GM13977 (cell line): ENCODE measurements around the gene TMEM218.

Experiments
- DNase-seq: peaks from one replicate; pipeline ENCODE4 v3.0.0; 2012; ENCODE audit warnings: low spot score
- in situ Hi-C: fragments of 300-500 bp; cut with MboI; formaldehyde crosslinking; loops from one replicate; pipeline ENCODE4 v1.12.0; 2022; ENCODE audit warnings: low sequenced_read_pairs, low pct_unique_long_range_greater_than_20kb, mixed read lengths, inconsistent platforms; ENCODE audit not compliant: unreplicated experiment
- TF ChIP-seq, protein P1 (sequence below): IDR thresholded peaks from 2 replicates; pipeline ENCODE4 v1.5.1; 2012; ENCODE audit warnings: mild to moderate bottlenecking, control low read depth; ENCODE audit not compliant: insufficient read depth; ENCODE audit errors: extremely low read depth, missing control alignments

TMEM218 gene

DNA sequence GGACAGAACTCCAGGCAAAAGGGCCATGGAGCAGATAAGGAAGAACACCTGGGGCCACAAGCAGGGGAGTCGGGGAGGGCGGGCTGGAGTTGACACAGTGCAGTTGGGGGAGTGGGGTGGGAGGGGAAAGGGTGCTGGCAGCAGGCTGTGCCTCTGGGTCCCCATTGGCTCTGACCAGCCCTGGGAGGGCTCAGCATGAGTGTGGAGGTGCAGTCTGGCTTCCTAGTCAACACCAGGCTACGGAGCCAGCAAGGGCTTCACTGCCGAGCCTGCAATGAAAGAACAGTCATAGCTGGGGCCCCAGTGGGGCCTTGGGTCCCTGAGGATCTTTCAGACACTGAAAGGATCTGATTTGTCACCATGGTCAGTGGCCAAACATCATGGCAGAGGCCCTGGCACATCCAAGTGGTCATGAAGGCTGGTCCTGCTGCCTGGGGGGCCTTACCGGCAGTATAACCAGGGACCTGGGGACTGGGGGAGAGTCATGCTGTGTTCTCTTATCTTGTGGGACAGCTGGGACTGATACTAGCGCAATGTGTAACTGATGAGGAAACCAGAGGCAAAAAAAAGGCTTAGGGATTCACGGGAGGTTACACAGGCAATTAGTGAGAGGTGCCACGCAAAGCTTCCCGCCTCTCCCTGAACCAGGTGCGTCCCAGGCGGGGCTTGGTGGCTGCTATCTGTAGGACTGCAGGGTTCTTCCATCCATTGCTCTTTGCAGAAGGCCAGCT lies 36.8 kb downstream of the TMEM218 start:
- in situ Hi-C loops: no loop called here

DNA sequence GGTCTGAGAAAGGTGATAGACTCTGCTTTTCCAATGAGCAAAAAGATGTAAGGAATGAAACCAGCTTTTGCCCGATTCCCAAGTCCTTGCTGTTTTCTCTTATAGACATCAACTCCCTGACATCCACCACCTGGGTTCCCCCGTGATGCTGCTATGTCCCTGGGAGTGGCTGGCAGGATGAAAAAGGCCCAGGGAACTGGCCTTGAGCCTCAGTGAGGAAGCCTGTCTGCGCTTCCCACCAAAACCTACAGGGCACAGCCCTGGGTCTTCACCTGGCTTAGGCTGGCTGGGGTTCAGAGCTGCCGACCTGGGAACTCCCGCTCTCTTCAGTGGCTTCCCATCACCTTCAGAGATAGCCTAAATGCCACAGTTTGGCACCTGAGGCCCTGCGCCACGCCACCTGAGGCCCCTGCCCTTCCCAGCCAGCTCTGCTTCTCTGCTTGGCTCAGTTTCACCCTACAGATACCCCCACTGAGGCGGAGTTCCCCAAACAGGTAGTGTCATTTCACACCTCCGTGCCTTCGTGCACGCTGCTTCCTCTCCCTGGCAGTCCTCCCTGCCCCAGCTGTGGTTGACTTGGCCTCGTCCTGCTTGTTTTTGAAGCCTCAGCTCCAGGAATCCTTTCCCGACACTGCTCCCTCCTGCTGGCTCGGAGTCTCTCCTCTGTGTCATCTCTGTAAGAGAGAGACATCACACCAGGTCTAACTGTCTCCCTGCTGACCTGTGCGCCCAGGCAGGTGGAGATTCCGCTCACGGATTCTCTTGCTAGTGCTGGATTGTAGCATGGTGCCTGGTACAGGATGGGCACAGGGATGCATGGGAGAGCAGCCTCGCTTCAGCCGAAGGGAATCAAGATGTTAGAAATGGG lies 37.6 kb downstream of the TMEM218 start:
- in situ Hi-C loops: no loop called here
- TF ChIP-seq, protein P1, sequence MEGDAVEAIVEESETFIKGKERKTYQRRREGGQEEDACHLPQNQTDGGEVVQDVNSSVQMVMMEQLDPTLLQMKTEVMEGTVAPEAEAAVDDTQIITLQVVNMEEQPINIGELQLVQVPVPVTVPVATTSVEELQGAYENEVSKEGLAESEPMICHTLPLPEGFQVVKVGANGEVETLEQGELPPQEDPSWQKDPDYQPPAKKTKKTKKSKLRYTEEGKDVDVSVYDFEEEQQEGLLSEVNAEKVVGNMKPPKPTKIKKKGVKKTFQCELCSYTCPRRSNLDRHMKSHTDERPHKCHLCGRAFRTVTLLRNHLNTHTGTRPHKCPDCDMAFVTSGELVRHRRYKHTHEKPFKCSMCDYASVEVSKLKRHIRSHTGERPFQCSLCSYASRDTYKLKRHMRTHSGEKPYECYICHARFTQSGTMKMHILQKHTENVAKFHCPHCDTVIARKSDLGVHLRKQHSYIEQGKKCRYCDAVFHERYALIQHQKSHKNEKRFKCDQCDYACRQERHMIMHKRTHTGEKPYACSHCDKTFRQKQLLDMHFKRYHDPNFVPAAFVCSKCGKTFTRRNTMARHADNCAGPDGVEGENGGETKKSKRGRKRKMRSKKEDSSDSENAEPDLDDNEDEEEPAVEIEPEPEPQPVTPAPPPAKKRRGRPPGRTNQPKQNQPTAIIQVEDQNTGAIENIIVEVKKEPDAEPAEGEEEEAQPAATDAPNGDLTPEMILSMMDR: no peak
- DNase-seq: no peak

More for the DNA sequence above, 36.8 kb downstream of the TMEM218 start:
- DNase-seq: no peak
- TF ChIP-seq, protein P1: no peak

DNA sequence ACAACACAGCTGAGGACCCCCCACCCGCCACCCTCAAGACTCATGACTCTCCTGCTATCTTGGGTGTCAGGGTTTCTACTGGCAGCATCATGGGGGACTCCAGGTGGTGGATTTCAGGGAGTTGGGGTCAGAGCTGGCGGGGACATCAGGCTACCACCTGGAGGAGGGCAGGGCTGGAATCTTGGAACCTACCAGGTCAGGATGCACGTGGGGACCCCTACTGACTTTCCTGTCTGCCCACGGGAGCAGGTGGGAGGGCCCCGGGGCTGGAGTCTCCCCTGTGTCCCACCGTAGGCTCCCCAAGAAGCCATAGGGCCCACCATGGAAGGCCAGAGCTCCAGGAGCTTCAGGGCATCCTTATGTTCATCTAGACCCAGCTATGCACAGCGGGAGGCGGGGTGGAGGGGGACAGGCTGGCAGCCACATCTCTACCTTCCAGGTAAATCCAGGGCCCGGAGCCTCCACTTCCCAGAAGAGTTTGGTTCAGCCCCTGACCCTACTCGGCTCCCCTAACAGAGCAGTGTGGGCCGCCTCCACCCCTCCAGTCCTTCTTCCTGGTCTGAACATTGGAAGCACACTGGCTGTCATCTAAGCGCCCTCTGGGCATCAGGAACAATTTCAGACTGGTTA lies 38.4 kb downstream of the TMEM218 start:
- TF ChIP-seq, protein P1: no peak
- DNase-seq: no peak
- in situ Hi-C loops: no loop called here

DNA sequence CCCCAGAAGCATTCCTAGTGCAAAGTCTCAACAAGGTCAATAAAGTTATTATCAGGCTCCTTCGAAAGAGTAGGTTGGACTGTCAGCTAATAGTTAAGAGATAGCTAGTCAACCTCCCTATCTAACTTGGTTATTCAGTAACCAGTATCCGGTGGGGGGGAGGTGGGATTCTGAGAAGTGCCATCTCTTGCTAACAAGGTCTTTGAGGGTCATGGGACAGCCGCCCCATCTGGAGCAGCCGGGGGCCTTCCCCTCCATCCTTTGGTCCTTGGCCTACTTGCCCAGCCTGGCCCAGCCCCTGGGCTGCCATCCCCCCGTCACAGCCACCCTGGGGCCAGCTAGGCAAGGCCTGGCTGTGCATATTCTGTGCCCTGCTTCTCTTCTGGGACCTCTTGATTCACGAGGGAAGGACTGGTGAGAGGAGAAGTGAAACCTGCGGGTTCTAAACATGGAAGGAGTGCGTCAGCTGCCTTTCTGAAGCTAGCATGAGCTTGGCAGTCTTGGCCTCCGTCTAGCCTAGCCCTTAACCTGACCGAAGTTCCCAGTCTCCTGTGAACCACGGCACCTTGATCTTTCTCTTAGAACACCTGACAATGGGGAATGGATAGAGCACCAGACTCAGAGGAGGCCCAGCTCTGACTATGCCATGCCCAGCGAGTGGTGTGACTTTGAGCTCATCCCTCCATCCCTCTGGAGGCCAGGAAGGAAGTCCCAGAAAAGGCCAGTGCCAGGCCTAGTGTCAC lies 39.0 kb downstream of the TMEM218 start:
- DNase-seq: peak; percentile 86
- TF ChIP-seq, protein P1: no peak
- in situ Hi-C loops: no loop called here

DNA sequence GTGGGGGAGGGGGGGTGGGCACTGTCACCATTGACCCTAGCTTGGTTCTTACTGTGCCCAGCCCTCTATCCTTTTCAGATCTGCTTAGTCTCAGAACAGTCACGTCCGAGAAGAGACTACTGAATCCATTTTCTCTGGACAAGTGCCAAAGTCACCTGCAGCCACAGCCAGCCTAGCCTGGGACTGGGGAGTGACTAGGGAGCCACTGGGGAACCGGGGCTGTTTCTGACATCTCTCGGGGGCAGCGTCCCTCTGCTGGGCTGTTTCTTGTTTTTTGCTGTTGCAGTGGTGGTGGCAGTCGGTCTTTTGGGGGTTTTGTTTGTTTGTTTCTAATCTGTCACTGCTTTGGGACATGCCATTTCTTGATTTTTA lies 39.6 kb downstream of the TMEM218 start:
- no peak for DNase-seq
- TF ChIP-seq, protein P1: no peak
- in situ Hi-C loops: no loop called here

DNA sequence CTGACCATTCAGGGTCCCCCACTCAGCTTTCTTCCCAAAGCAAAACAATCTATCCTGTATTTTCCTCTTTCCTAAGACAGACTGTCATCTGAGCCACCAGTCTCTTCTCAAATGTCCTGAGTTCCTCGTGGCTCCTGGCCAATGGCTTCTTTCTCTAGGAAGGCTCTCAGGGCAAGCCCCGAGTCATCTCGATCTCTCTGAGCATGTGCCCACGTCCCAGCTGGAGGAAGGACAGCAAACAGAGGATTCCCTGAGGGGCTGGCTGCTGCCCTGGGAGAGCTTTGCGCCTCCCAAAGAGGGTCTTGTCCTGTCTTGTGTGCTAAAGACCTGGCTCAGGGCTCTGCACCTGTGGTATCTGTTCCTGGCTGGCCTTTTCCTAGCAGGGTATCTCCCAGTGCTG lies 40.0 kb downstream of the TMEM218 start:
- no peak for DNase-seq
- in situ Hi-C loops: no loop called here
- TF ChIP-seq, protein P1: no peak
